Measurements from ENCODE around the gene TAOK2.

TAOK2 gene

DNA sequence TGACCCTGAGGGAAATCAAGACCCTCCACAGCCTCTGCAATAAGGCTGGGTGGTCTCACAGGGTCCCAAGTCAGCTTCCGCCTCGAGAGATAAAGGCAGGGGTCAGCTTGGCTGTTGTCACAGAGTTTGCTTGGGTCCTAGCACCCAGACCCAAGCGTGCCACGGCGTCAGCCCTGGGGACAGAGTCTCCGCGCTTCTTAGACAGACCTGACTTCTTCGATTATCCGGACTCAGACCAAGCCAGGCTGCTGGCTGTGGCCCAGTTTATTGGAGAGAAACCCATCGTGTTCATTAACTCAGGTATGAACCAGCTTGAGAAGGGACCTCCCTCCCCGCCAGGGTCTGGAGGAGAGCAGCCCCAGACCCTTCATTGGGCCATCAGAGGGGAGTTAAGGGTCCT, 49.9 kb downstream of the TAOK2 start:
- H3K4me3 ChIP-seq (ENCODE audit: low read depth, low read length) = no peak overlapping the region
- TF ChIP-seq, protein P1, sequence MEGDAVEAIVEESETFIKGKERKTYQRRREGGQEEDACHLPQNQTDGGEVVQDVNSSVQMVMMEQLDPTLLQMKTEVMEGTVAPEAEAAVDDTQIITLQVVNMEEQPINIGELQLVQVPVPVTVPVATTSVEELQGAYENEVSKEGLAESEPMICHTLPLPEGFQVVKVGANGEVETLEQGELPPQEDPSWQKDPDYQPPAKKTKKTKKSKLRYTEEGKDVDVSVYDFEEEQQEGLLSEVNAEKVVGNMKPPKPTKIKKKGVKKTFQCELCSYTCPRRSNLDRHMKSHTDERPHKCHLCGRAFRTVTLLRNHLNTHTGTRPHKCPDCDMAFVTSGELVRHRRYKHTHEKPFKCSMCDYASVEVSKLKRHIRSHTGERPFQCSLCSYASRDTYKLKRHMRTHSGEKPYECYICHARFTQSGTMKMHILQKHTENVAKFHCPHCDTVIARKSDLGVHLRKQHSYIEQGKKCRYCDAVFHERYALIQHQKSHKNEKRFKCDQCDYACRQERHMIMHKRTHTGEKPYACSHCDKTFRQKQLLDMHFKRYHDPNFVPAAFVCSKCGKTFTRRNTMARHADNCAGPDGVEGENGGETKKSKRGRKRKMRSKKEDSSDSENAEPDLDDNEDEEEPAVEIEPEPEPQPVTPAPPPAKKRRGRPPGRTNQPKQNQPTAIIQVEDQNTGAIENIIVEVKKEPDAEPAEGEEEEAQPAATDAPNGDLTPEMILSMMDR (IDR thresholded peaks at IDR 0.05; ENCODE audit: borderline replicate concordance, insufficient read depth, low read depth, low read length) = no peak

DNA sequence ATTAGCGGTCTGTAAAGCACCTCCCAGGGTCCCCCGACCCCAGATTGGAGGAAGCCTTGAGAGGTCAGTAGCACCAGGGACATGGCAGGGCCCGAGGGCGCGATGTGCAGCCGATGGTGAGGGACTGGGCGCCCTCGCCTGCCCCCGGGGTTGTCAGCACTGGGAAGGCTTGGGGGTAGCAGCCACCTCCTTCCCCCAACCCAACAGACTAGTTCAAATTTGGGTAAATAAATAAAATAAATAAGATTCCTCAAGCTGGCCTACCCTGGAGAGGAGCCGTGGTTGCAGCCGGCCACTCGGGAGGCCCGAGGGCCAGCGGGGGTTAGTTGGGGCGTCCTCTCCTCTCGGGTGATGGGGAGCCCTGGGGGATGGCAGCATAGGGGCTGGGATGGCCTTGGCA, 50.8 kb downstream of the TAOK2 start:
- TF ChIP-seq, protein P1 (IDR thresholded peaks at IDR 0.05; ENCODE audit: borderline replicate concordance, insufficient read depth, low read depth, low read length) = no peak
- no peak overlapping the region for H3K4me3 ChIP-seq (ENCODE audit: low read depth, low read length)

GRCh38 chr16:30025156-30025555, 51.5 kb downstream of the TAOK2 start:
- TF ChIP-seq, protein P1 (IDR thresholded peaks at IDR 0.05; ENCODE audit: borderline replicate concordance, insufficient read depth, low read depth, low read length) = no peak
- no peak overlapping the region for H3K4me3 ChIP-seq (ENCODE audit: low read depth, low read length)

GRCh38 chr16:30025574-30025973, 51.9 kb downstream of the TAOK2 start:
- TF ChIP-seq, protein P1 (IDR thresholded peaks at IDR 0.05; ENCODE audit: borderline replicate concordance, insufficient read depth, low read depth, low read length) = no peak
- no peak overlapping the region for H3K4me3 ChIP-seq (ENCODE audit: low read depth, low read length)

GRCh38 chr16:30026449-30026848, 52.8 kb downstream of the TAOK2 start:
- TF ChIP-seq, protein P1 (IDR thresholded peaks at IDR 0.05; ENCODE audit: borderline replicate concordance, insufficient read depth, low read depth, low read length) = no peak
- H3K4me3 ChIP-seq (ENCODE audit: low read depth, low read length) = no peak overlapping the region

DNA sequence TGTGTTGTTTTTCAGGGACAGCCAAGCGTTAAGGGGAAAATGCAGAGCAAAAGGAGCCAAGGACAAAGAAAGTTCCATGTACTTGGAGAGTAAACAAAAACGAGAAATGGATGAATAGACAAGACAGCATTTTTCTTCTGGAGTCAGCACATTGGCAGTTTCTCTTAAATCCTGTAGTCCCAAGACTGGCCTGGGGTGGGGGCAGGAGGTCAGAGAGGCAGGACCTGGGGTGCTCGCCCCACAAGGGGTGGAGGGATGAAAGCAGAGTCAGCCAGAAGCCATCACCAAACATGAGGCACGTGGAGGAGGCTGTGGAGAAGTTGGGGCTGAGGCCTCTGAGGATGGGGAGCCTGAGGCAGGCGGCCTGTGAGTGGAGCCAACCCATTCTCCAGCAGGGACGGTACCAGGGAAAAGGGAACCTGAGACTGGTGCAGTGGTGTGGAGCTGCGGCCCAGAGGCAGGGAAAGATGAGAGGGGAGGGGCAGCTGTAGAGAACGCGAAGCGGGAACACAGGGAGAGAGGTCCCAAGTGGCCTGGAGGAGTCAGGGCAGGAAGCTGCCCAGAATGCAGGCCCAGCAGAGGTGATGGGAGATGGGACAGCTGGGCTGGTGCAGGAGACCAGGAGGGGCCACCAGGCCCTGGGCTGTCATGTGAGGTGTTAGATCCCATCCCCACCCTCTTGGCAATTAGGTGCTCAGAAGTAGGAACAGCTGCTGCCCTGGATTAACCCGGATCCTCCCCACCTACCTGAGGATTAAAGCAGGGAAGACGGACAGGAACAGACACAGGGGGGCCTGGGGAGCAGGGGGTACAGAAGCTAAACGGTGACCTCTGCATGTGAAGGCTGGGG, 54.1 kb downstream of the TAOK2 start:
- no peak overlapping the region for H3K4me3 ChIP-seq (ENCODE audit: low read depth, low read length)
- TF ChIP-seq, protein P1 (IDR thresholded peaks at IDR 0.05; ENCODE audit: borderline replicate concordance, insufficient read depth, low read depth, low read length) = no peak

- TF ChIP-seq, protein P1 (IDR thresholded peaks at IDR 0.05; ENCODE audit: borderline replicate concordance, insufficient read depth, low read depth, low read length) = no peak
- H3K4me3 ChIP-seq (ENCODE audit: low read depth, low read length) = no peak overlapping the region
Measured at GRCh38 chr16:30028438-30029076, 54.9 kb downstream of the TAOK2 start.
